ENCODE data around the gene PATZ1.
A peak's percentile ranks its signal among the peaks of the same experiment; 100 is the strongest.

Gene PATZ1

GRCh38 chr22:31286360-31287255 is 59.5 kb downstream of the PATZ1 start:
- peak; percentile 31; the same call in 2 of the 3 replicates for ATAC-seq (ENCODE audit: insufficient read depth, low read depth)
- TF ChIP-seq CTCF (IDR thresholded peaks at IDR 0.05; ENCODE audit: borderline replicate concordance, extremely low read depth, low read length, poor library complexity, severe bottlenecking) (no peak), EZH2 (IDR thresholded peaks at IDR 0.05; ENCODE audit: borderline replicate concordance, low read depth, low read length, severe bottlenecking) (no peak)
- no peak overlapping the region for H3K4me2 ChIP-seq (ENCODE audit: insufficient read depth, low read length)

GRCh38 chr22:31284281-31285155 is 61.6 kb downstream of the PATZ1 start:
- no peaks in the 10 kb centered on the region for H3K27me3 ChIP-seq (ENCODE audit: insufficient read depth, low read length, poor library complexity)
- DNase-seq, result no peak
- H3K4me1 ChIP-seq (ENCODE audit: insufficient read depth, low read length), result peaks cover 21% of the 10 kb centered on the region

More at GRCh38 chr22:31286360-31287255, 59.5 kb downstream of the PATZ1 start:
- Histone ChIP-seq H3K9ac (ENCODE audit: low read depth, low read length) (0 out of 2 replicates have a peak overlapping the region, but pooled peaks have one; percentile 1), H3K4me3 (ENCODE audit: low read depth in 1 of 2, low read length in 2 of 2) (no peak overlapping the region), H3K79me2 (ENCODE audit: insufficient read depth, low read length) (no peaks in the 10 kb centered on the region), H3K36me3 (ENCODE audit: insufficient read depth, low read length) (peaks cover 12% of the 10 kb centered on the region; the same call in 1 of the 2 replicates), H4K20me1 (ENCODE audit: insufficient read depth, low read length) (no peaks in the 10 kb centered on the region), H3K4me1 (ENCODE audit: insufficient read depth, low read length) (peaks cover 41% of the 10 kb centered on the region), H3K27ac (ENCODE audit: low read length) (peak overlapping the region; percentile 68), H3K27me3 (ENCODE audit: insufficient read depth, low read length, poor library complexity) (no peaks in the 10 kb centered on the region), H3K9me3 (ENCODE audit: insufficient read depth, low read length, severe bottlenecking) (no peaks in the 10 kb centered on the region), H2AFZ (ENCODE audit: low read depth, low read length) (no peak overlapping the region)
- peak; percentile 47 for DNase-seq

GRCh38 chr22:31282748-31283468 is 63.2 kb downstream of the PATZ1 start:
- no peak for DNase-seq
- Histone ChIP-seq H3K9ac (ENCODE audit: low read depth, low read length) (no peak overlapping the region), H3K27me3 (ENCODE audit: insufficient read depth, low read length, poor library complexity) (no peaks in the 10 kb centered on the region), H3K4me2 (ENCODE audit: insufficient read depth, low read length) (no peak overlapping the region), H3K4me1 (ENCODE audit: insufficient read depth, low read length) (peaks cover 20% of the 10 kb centered on the region), H3K36me3 (ENCODE audit: insufficient read depth, low read length) (peaks cover 27% of the 10 kb centered on the region), H3K79me2 (ENCODE audit: insufficient read depth, low read length) (no peaks in the 10 kb centered on the region), H3K4me3 (ENCODE audit: low read depth in 1 of 2, low read length in 2 of 2) (no peak overlapping the region), H2AFZ (ENCODE audit: low read depth, low read length) (no peak overlapping the region), H3K27ac (ENCODE audit: low read length) (no peak overlapping the region), H3K9me3 (ENCODE audit: insufficient read depth, low read length, severe bottlenecking) (no peaks in the 10 kb centered on the region), H4K20me1 (ENCODE audit: insufficient read depth, low read length) (no peaks in the 10 kb centered on the region)
- no peak for ATAC-seq (ENCODE audit: insufficient read depth, low read depth)
- TF ChIP-seq CTCF (IDR thresholded peaks at IDR 0.05; ENCODE audit: borderline replicate concordance, extremely low read depth, low read length, poor library complexity, severe bottlenecking) (no peak), EZH2 (IDR thresholded peaks at IDR 0.05; ENCODE audit: borderline replicate concordance, low read depth, low read length, severe bottlenecking) (no peak)

More at GRCh38 chr22:31284281-31285155, 61.6 kb downstream of the PATZ1 start:
- Histone ChIP-seq H3K4me3 (ENCODE audit: low read depth in 1 of 2, low read length in 2 of 2) (no peak overlapping the region), H3K4me2 (ENCODE audit: insufficient read depth, low read length) (no peak overlapping the region), H3K79me2 (ENCODE audit: insufficient read depth, low read length) (no peaks in the 10 kb centered on the region), H2AFZ (ENCODE audit: low read depth, low read length) (no peak overlapping the region), H4K20me1 (ENCODE audit: insufficient read depth, low read length) (no peaks in the 10 kb centered on the region), H3K9me3 (ENCODE audit: insufficient read depth, low read length, severe bottlenecking) (no peaks in the 10 kb centered on the region), H3K9ac (ENCODE audit: low read depth, low read length) (no peak overlapping the region), H3K36me3 (ENCODE audit: insufficient read depth, low read length) (peaks cover 22% of the 10 kb centered on the region), H3K27ac (ENCODE audit: low read length) (peak overlapping the region; percentile 30; the same call in 1 of the 2 replicates)
- TF ChIP-seq EZH2 (IDR thresholded peaks at IDR 0.05; ENCODE audit: borderline replicate concordance, low read depth, low read length, severe bottlenecking) (no peak), CTCF (IDR thresholded peaks at IDR 0.05; ENCODE audit: borderline replicate concordance, extremely low read depth, low read length, poor library complexity, severe bottlenecking) (no peak)
- ATAC-seq (ENCODE audit: insufficient read depth, low read depth), result no peak

Data from DND-41 (cell line).